K562 (cell line): Measurements from ENCODE around the gene C1orf87. TPM values are rescaled to one million over a fixed set of nuclear protein-coding genes. Genes with fewer than 3 reads are reported as not detected.

ENCODE experiments used
- ATAC-seq: fragments of 200-7000 bp; cut with Tn5 transposase; 3 replicates; pipeline ENCODE4 v1.9.1; 2020; ENCODE audit warnings: moderate library complexity
- BruUV-seq: library from RNA; stranded (reverse); fragments of 400-500 nt; replicated peaks from 2 replicates; lab custom pipeline; 2021; lab: Mats Ljungman, UMichigan
- CTCF ChIA-PET: fragments of 300-600 bp; formaldehyde crosslinking; extraction: SDS; loops from one replicate; lab custom pipeline; 2021; ENCODE audit warnings: low intra/inter-chr PET ratio; lab: Yijun Ruan, JAX
- POLR2A ChIA-PET: fragments of 300-600, 350-650 bp; sonication (Branson Sonifier 250); formaldehyde crosslinking; extraction: SDS; loops from one replicate; lab custom pipeline; 2021; ENCODE audit warnings: antibody characterized with exemption, inconsistent platforms; lab: Yijun Ruan, JAX
- DNase-seq, 4 experiments: peaks; one replicate each; pipeline versions ENCODE4 v3.0.0 to v3.0.0-alpha.2; 2011 to 2018; ENCODE audit warnings: low spot score in 3 of 4, mixed read lengths in 3 of 4; ENCODE audit errors: extremely low read depth in 1 of 4
- FAIRE-seq: peaks from 2 replicates; lab custom pipeline; 2011; peaks lifted over from hg19 to GRCh38; lab: Jason Lieb, UNC
- H2AFZ ChIP-seq: 2 replicates; pipeline ENCODE4 v1.6.0; 2011; ENCODE audit warnings: low read depth, low read length, control low read depth, inconsistent platforms
- H3K27ac ChIP-seq: fragments of 200-600 bp; 3 replicates; pipeline ENCODE4 v1.8.0; 2011; ENCODE audit warnings: low read depth, mild to moderate bottlenecking, control low read depth, inconsistent platforms, low read length, moderate library complexity, mixed read lengths; ENCODE audit errors: extremely low read depth
- H3K27me3 ChIP-seq, 2 experiments: fragments of 300-600 bp in 1 of 2; 2 replicates in 1 of 2; 3 replicates in 1 of 2; pipeline versions ENCODE4 v1.6.0 to v1.8.0; 2011; ENCODE audit warnings: inconsistent platforms in 2 of 2, low read length in 2 of 2, mild to moderate bottlenecking in 1 of 2, mixed read lengths in 1 of 2, moderate library complexity in 1 of 2; ENCODE audit not compliant: control insufficient read depth in 2 of 2, insufficient read depth in 2 of 2
- H3K36me3 ChIP-seq: fragments of 300-600 bp; 3 replicates; pipeline ENCODE4 v1.8.0; 2011; ENCODE audit warnings: mild to moderate bottlenecking, low read length, inconsistent platforms; ENCODE audit not compliant: control insufficient read depth, insufficient read depth
- H3K4me1 ChIP-seq, 2 experiments: fragments of 200-600 bp in 1 of 2; replicated peaks in 1 of 2; 2 replicates in 1 of 2; 3 replicates in 1 of 2; pipeline versions ENCODE4 v1.5.1 to v1.8.0; 2011; ENCODE audit warnings: inconsistent platforms in 2 of 2, low read length in 2 of 2, mild to moderate bottlenecking in 1 of 2, mixed read lengths in 1 of 2, moderate library complexity in 1 of 2; ENCODE audit not compliant: control insufficient read depth in 2 of 2, insufficient read depth in 2 of 2
- H3K4me2 ChIP-seq: 2 replicates; pipeline ENCODE4 v1.6.1; 2011; ENCODE audit warnings: low read length, control low read depth, inconsistent platforms, mixed read lengths; ENCODE audit not compliant: insufficient read depth
- H3K4me3 ChIP-seq: fragments of 200-600 bp; sonication (generic), shearing (Covaris generic); 2 replicates; pipeline ENCODE4 v1.5.1; 2016; ENCODE audit warnings: control low read depth, inconsistent platforms
- H3K79me2 ChIP-seq: fragments of 200-600 bp; 3 replicates; pipeline ENCODE4 v1.8.0; 2011; ENCODE audit warnings: low read length, inconsistent platforms; ENCODE audit not compliant: control insufficient read depth, insufficient read depth
- H3K9ac ChIP-seq, 2 experiments: 2 replicates each; pipeline versions ENCODE4 v1.6.0 to v1.6.1; 2011; ENCODE audit warnings: low read depth in 2 of 2, low read length in 2 of 2, control low read depth in 1 of 2, inconsistent platforms in 1 of 2, mild to moderate bottlenecking in 1 of 2, mixed read lengths in 1 of 2; ENCODE audit not compliant: insufficient read depth in 1 of 2
- H3K9me1 ChIP-seq: one replicate; pipeline ENCODE4 v1.6.0; 2011; ENCODE audit warnings: inconsistent platforms, mild to moderate bottlenecking, low read length, moderate library complexity; ENCODE audit not compliant: control insufficient read depth, insufficient read depth
- H3K9me3 ChIP-seq: replicated peaks from 2 replicates; pipeline ENCODE4 v1.5.1; 2011; ENCODE audit warnings: low read depth, low read length, inconsistent platforms; ENCODE audit not compliant: control insufficient read depth, insufficient read depth
- H4K20me1 ChIP-seq: replicated peaks from 2 replicates; pipeline ENCODE4 v1.6.1; 2011; ENCODE audit warnings: low read length, inconsistent platforms, mixed read lengths; ENCODE audit not compliant: control insufficient read depth, insufficient read depth
- ELK1 ChIP-seq: sonication (generic); formaldehyde crosslinking; IDR thresholded peaks from 2 replicates; pipeline ENCODE4 v1.8.1; 2022; ENCODE audit warnings: missing genetic modification reagents
- NCOA4 ChIP-seq: fragments of 450-650 bp; IDR thresholded peaks from 2 replicates; pipeline ENCODE4 v1.6.1; 2018; ENCODE audit warnings: mild to moderate bottlenecking; ENCODE audit not compliant: partially characterized antibody
- NR3C1 ChIP-seq: sonication (generic); formaldehyde crosslinking; IDR thresholded peaks from 2 replicates; pipeline ENCODE4 v1.8.1; 2022; ENCODE audit warnings: missing genetic modification reagents
- PBX2 ChIP-seq, 2 experiments: IDR thresholded peaks in 1 of 2; conservative IDR thresholded peaks in 1 of 2; 2 replicates each; pipeline ENCODE4 v1.6.1; 2016; ENCODE audit warnings: low read depth in 2 of 2, mild to moderate bottlenecking in 1 of 2, missing compliant biosample characterization in 1 of 2, missing genetic modification characterization in 1 of 2, moderate library complexity in 1 of 2
- SRSF3 ChIP-seq: fragments of 200-400 bp; formaldehyde crosslinking; IDR thresholded peaks from 2 replicates; pipeline ENCODE4 v1.6.1; 2016; ENCODE audit warnings: mild to moderate bottlenecking, low read length, moderate library complexity; ENCODE audit not compliant: insufficient read depth
- ZBTB49 ChIP-seq: sonication (generic); formaldehyde crosslinking; IDR thresholded peaks from 2 replicates; pipeline ENCODE4 v1.8.0; 2022; ENCODE audit warnings: missing genetic modification reagents, mild to moderate bottlenecking, borderline replicate concordance
- ZFPM2 ChIP-seq: fragments of 250-450 bp; sonication (Bioruptor Pico); IDR thresholded peaks from 2 replicates; pipeline ENCODE4 v1.5.1; 2022; ENCODE audit warnings: mild to moderate bottlenecking
- ZNF589 ChIP-seq: fragments of 200-800 bp; sonication (Bioruptor generic); IDR thresholded peaks from 2 replicates; pipeline ENCODE4 v1.6.1; 2016; ENCODE audit warnings: low read depth, missing genetic modification characterization, missing compliant biosample characterization
- ZNF609 ChIP-seq: sonication (generic); formaldehyde crosslinking; IDR thresholded peaks from 2 replicates; pipeline ENCODE4 v1.8.1; 2023; ENCODE audit warnings: missing genetic modification reagents, mild to moderate bottlenecking, borderline replicate concordance
- WGBS: fragments of 100-300 bp; shearing (Covaris generic); methylation state at CpG from one replicate; pipeline ENCODE4 v1.1.6; 2016; ENCODE audit warnings: low coverage, mixed read lengths; ENCODE audit not compliant: insufficient coverage; ENCODE audit errors: missing lambda C conversion rate; 5-methylcytosine and 5-hydroxymethylcytosine counted together
- in situ Hi-C: fragments of 300-500 bp; cut with MboI; formaldehyde crosslinking; loops from 4 replicates; pipeline ENCODE4 v1.15.0; 2018; ENCODE audit warnings: inconsistent platforms, mixed read lengths
- intact Hi-C: fragments of 100-400 bp; cut with micrococcal nuclease; formaldehyde crosslinking; loops from 2 replicates; pipeline ENCODE4 v1.14.2; 2022
- polyA plus RNA-seq, 8 experiments: library from polyadenylated mRNA; depleted of rRNA in 4 of 8; stranded (reverse) in 5 of 8; unstranded in 3 of 8; fragments of >200 nt; fragmentation: Nextera tagmentation in 2 of 8; fragmentation: Illumina TruSeq in 1 of 8; extraction: Ambion mirVana in 2 of 8; extraction: Trizol in 1 of 8; gene quantifications; 2 replicates each; pipeline versions ENCODE4 v1.2.1 to v1.2.3, GENCODE V29; 2011 to 2014; ENCODE audit warnings: inconsistent platforms in 1 of 8, missing spikeins in 1 of 8
- total RNA-seq, 7 experiments: library from RNA; depleted of rRNA in 6 of 7; stranded (reverse); fragments of >200 nt in 6 of 7; fragmentation: Illumina TruSeq in 2 of 7; extraction: Trizol in 2 of 7; gene quantifications; 2 replicates each; pipeline versions ENCODE4 v1.2.1 to v1.2.3, GENCODE V29; 2011 to 2021; ENCODE audit warnings: low replicate concordance in 1 of 7

C1orf87 gene
- total and polyA plus RNA-seq, 9 of the 15 experiments (the other 6 are each of a cell fraction or from before 2014, with no cell fraction given), result not detected

GRCh38 chr1:59997479-59998115 is 76.0 kb downstream of the C1orf87 start:
- H4K20me1 ChIP-seq, result no peaks in the 10 kb centered on the region
- no peak for DNase-seq
- WGBS, result 0% methylated on average over 2 of the region's 2 CpGs
- H3K27ac ChIP-seq, result no peak overlapping the region
- H3K9ac ChIP-seq, result no peak overlapping the region
- no peaks in the 10 kb centered on the region for H3K9me3 ChIP-seq
- TF ChIP-seq NR3C1 (CRISPR knock-in tag) (no peak), ZBTB49 (CRISPR knock-in tag) (no peak), NCOA4 (no peak), PBX2 (CRISPR knock-in tag; IDR thresholded peaks at IDR 0.05; ENCODE audit: low read depth) (no peak), PBX2 (tag; conservative IDR thresholded peaks at IDR 0.05; ENCODE audit: low read depth) (no peak), ZNF609 (CRISPR knock-in tag) (no peak), ELK1 (CRISPR knock-in tag) (no peak), SRSF3 (no peak), ZNF589 (CRISPR knock-in tag) (no peak), ZFPM2 (CRISPR knock-in tag) (no peak)
- CTCF ChIA-PET, result no interaction called here
- no peak overlapping the region for H3K4me3 ChIP-seq
- no peak overlapping the region for H2AFZ ChIP-seq
- FAIRE-seq, result no peak
- H3K79me2 ChIP-seq, result no peaks in the 10 kb centered on the region
- intact Hi-C loops, result no loop called here
- BruUV-seq, result no TSS peak
- no peak for ATAC-seq
- no peak overlapping the region for H3K4me2 ChIP-seq
- H3K27me3 ChIP-seq, result no peaks in the 10 kb centered on the region
- no peaks in the 10 kb centered on the region for H3K9me1 ChIP-seq
- POLR2A ChIA-PET, result no interaction called here
- in situ Hi-C loops, result loop anchor here (25.0 kb wide), 1 partner anchor 1465 kb away; no protein-coding TSS in a partner anchor
- no peaks in the 10 kb centered on the region; a peak in 1 of 5 replicates for H3K4me1 ChIP-seq
- H3K36me3 ChIP-seq, result no peaks in the 10 kb centered on the region
